ENCODE measurements around the gene METTL23.

- TF ChIP-seq CTCF (IDR thresholded peaks at IDR 0.05; ENCODE audit: low read length) (no peak), EZH2phosphoT487 (IDR thresholded peaks at IDR 0.05; ENCODE audit: low read length) (no peak), EZH2 (optimal IDR thresholded peaks at IDR 0.05; ENCODE audit: low read depth, low read length) (no peak)
Measured at GRCh38 chr17:76735006-76735405, 8.4 kb downstream of the METTL23 start.

All from MM.1S (cell line).